ENCODE measurements around the gene GALNTL6. TPM values are rescaled to one million over a fixed set of nuclear protein-coding genes. Genes with fewer than 3 reads are reported as not detected.
A peak's percentile ranks its signal among the peaks of the same experiment; 100 is the strongest.

GALNTL6 gene
- total RNA-seq, 1 donor from 2014 or later = 0.13 TPM

DNA sequence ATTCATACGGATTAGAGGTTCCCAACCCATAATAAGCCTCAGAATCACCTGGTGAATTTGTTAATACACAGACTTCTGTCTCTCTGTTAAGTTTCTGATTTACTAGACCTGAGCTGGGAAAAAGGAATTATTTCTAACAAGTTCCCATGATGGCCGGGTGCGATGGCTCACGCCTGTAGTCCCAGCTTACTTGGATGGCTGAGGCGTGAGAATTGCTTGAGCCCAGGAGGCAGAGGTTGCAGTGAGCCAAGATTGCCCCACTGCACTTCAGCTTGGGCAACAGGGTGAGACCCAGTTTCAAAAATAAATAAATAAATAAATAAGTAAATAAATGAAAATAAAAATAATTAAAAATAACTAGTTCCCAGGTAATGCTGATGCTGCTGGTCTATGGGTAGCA, 412.3 kb downstream of the GALNTL6 start:
- TF ChIP-seq, protein P1, sequence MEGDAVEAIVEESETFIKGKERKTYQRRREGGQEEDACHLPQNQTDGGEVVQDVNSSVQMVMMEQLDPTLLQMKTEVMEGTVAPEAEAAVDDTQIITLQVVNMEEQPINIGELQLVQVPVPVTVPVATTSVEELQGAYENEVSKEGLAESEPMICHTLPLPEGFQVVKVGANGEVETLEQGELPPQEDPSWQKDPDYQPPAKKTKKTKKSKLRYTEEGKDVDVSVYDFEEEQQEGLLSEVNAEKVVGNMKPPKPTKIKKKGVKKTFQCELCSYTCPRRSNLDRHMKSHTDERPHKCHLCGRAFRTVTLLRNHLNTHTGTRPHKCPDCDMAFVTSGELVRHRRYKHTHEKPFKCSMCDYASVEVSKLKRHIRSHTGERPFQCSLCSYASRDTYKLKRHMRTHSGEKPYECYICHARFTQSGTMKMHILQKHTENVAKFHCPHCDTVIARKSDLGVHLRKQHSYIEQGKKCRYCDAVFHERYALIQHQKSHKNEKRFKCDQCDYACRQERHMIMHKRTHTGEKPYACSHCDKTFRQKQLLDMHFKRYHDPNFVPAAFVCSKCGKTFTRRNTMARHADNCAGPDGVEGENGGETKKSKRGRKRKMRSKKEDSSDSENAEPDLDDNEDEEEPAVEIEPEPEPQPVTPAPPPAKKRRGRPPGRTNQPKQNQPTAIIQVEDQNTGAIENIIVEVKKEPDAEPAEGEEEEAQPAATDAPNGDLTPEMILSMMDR (IDR thresholded peaks at IDR 0.05; ENCODE audit: insufficient read depth, low read length, poor library complexity, severe bottlenecking) = no peak
- H3K36me3 ChIP-seq (ENCODE audit: control insufficient read depth, insufficient read depth, low read length) = no peaks in the 10 kb centered on the region
- no peaks in the 10 kb centered on the region for H3K27me3 ChIP-seq (ENCODE audit: control insufficient read depth, insufficient read depth, low read length)
- no peak for DNase-seq (ENCODE audit: low read depth)
- no peak overlapping the region for H3K4me3 ChIP-seq (ENCODE audit: low read depth, low read length)

DNA sequence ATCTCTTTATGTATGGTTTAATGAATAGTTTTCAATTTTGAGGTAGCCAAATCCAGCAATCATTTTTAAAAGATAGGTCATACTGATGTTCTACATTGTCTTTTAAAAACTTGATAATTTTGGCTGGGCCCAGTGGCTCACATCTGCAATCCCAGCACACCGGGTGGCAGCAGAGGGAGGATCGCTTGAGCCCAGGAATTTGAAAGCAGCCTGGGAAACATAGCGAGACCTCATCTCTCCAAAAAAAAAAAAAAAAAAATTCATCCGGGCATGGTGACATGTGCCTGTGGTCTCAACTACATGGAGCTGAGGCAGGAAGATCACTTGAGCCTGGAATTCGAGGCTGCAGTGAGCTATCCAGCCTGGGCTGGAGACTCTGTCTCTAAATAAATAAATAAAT, 419.8 kb downstream of the GALNTL6 start:
- TF ChIP-seq, protein P1 (IDR thresholded peaks at IDR 0.05; ENCODE audit: insufficient read depth, low read length, poor library complexity, severe bottlenecking) = peak; percentile 17
- DNase-seq (ENCODE audit: low read depth) = no peak
- H3K36me3 ChIP-seq (ENCODE audit: control insufficient read depth, insufficient read depth, low read length) = no peaks in the 10 kb centered on the region
- H3K4me3 ChIP-seq (ENCODE audit: low read depth, low read length) = no peak overlapping the region
- no peaks in the 10 kb centered on the region for H3K27me3 ChIP-seq (ENCODE audit: control insufficient read depth, insufficient read depth, low read length)

DNA sequence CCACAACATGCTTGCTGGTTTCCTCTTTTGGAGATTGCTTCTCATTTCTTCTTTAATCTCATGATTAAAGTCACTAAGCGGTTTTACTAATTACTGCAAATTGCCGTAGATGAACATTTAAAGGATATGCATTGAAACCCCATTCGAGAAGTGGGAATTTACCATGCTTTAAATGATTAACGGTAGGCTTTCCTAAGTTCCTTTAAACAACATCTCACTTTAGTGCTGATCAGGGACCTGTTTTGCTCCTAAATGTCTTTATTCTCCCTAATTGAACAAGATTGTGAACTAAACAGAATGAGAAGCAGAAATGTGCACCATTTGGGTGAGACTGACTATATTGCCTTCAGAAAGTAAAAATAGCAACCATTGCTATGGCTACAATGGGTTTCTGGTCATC, 430.3 kb downstream of the GALNTL6 start:
- no peak overlapping the region for H3K4me3 ChIP-seq (ENCODE audit: low read depth, low read length)
- no peaks in the 10 kb centered on the region for H3K36me3 ChIP-seq (ENCODE audit: control insufficient read depth, insufficient read depth, low read length)
- no peak for DNase-seq (ENCODE audit: low read depth)
- H3K27me3 ChIP-seq (ENCODE audit: control insufficient read depth, insufficient read depth, low read length) = no peaks in the 10 kb centered on the region
- TF ChIP-seq, protein P1 (IDR thresholded peaks at IDR 0.05; ENCODE audit: insufficient read depth, low read length, poor library complexity, severe bottlenecking) = no peak

DNA sequence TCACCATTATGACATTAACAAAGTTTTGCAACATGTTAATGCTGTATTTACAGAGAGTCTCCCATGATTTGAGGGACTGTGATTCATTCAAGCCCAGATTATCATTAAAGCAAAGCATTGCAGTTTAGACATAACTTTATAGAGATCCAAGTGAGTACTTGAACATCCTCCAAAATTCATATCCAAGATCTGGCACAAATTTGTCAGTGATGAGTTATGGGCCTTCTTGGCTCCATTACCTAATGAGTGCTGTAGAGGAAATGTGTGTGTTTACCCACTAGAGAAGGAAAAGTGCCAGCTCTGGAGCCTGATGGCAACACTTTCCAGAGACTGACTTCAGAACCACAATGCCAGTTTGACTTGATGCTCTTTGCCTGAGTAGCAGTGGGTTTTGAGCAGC, 432.3 kb downstream of the GALNTL6 start:
- Histone ChIP-seq H3K36me3 (ENCODE audit: control insufficient read depth, insufficient read depth, low read length) (no peaks in the 10 kb centered on the region), H3K4me3 (ENCODE audit: low read depth, low read length) (no peak overlapping the region), H3K27me3 (ENCODE audit: control insufficient read depth, insufficient read depth, low read length) (no peaks in the 10 kb centered on the region)
- DNase-seq (ENCODE audit: low read depth) = no peak
- TF ChIP-seq, protein P1 (IDR thresholded peaks at IDR 0.05; ENCODE audit: insufficient read depth, low read length, poor library complexity, severe bottlenecking) = no peak

DNA sequence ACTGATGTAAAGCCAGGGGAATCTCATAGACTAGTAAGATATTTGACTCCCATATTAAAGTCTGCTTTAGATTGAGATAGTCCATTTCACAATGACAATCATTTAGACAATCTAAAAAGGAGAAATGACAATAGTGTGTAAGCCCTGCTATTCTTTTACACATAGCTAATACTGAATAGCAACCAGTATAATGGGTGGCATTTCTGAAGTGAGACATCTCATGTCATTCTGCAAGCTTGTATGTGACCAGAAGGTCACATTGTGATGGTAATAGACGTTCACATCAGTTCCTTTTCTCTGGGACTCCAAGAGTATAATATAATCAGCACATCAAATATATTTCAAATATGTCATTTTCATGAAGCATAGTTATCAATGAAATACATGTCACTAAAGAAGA, 440.2 kb downstream of the GALNTL6 start:
- TF ChIP-seq, protein P1 (IDR thresholded peaks at IDR 0.05; ENCODE audit: insufficient read depth, low read length, poor library complexity, severe bottlenecking) = no peak
- H3K27me3 ChIP-seq (ENCODE audit: control insufficient read depth, insufficient read depth, low read length) = no peaks in the 10 kb centered on the region
- DNase-seq (ENCODE audit: low read depth) = no peak
- H3K4me3 ChIP-seq (ENCODE audit: low read depth, low read length) = no peak overlapping the region
- no peaks in the 10 kb centered on the region for H3K36me3 ChIP-seq (ENCODE audit: control insufficient read depth, insufficient read depth, low read length)

DNA sequence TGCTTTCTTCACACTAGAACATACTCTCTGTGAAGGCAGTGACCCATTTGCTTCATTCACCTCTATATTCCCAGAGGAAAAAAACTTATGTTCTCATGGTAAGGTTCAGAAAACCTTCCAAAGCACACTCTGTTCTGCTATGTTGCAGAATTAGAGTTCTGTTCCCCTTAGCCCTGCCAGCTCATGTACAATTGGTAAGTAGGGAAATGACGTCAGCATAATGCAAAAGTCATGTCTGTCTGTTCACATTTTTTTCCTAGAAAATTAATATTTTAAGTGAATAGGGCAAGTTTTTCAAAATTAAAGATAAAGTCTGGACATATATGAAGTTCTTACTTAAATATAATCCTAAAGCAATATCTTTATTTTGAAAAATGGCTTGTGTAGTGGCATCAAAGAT, 443.6 kb downstream of the GALNTL6 start:
- no peak overlapping the region for H3K4me3 ChIP-seq (ENCODE audit: low read depth, low read length)
- TF ChIP-seq, protein P1 (IDR thresholded peaks at IDR 0.05; ENCODE audit: insufficient read depth, low read length, poor library complexity, severe bottlenecking) = no peak
- DNase-seq (ENCODE audit: low read depth) = no peak
- H3K36me3 ChIP-seq (ENCODE audit: control insufficient read depth, insufficient read depth, low read length) = no peaks in the 10 kb centered on the region
- H3K27me3 ChIP-seq (ENCODE audit: control insufficient read depth, insufficient read depth, low read length) = no peaks in the 10 kb centered on the region

Data from kidney epithelial cell (primary cell).